ENCODE results near the gene RGS11. TPM values are rescaled to one million over a fixed set of nuclear protein-coding genes. Genes with fewer than 3 reads are reported as not detected.

RGS11 gene
- total and polyA plus RNA-seq, 5 donors from 2014 or later: not detected

DNA sequence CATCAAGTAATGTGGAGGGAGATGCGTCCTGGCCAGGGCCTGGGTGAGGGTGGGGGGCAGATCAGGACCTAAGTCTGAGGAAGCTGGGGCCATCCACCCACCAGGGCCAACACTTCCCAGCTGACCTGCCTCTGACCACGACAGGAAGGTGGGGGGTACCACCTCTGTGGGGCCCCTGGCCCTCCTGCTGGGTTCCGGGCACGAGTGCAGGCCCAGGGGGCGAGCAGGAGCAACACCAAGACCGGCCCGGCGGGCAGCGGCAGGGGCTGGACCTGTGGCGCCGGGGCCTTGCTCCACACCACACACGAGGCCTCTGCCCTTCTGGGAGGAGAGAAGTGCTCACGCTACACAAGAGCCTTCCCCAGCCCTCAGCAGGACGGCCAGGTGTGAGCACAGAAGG lies 20.5 kb upstream of the RGS11 start:
- H3K27me3 Mint-ChIP-seq: no peaks in the 10 kb centered on the region
- no peak for ATAC-seq (ENCODE audit: low read depth in 2 of 2)

GRCh38 chr16:293043-293775 lies 17.5 kb upstream of the RGS11 start:
- Histone ChIP-seq H3K4me3 (ENCODE audit: low read depth, low read length) (no peak overlapping the region), H3K36me3 (ENCODE audit: control insufficient read depth, insufficient read depth, low read length) (peaks cover 30% of the 10 kb centered on the region), H3K4me1 (ENCODE audit: control insufficient read depth, insufficient read depth, low read length, poor library complexity, severe bottlenecking) (no peaks in the 10 kb centered on the region), H3K27me3 (ENCODE audit: control insufficient read depth, insufficient read depth, low read length) (no peaks in the 10 kb centered on the region), H3K27ac (ENCODE audit: insufficient read depth, low read length, poor library complexity, severe bottlenecking) (no peak overlapping the region), H3K9me3 (ENCODE audit: control insufficient read depth in 2 of 2, low read length in 2 of 2) (no peaks in the 10 kb centered on the region)
- DNase-seq: no peak
- H3K27ac Mint-ChIP-seq: no peak overlapping the region
- H3K9me3 Mint-ChIP-seq: peaks cover 0 to 2% (median 0%) of the 10 kb centered on the region in 7 donors
- peaks cover 5% of the 10 kb centered on the region for H3K27me3 Mint-ChIP-seq
- peaks cover 5% of the 10 kb centered on the region for H3K36me3 Mint-ChIP-seq
- no peaks in the 10 kb centered on the region for H3K4me1 Mint-ChIP-seq
- H3K4me3 Mint-ChIP-seq: no peak overlapping the region
- ATAC-seq (ENCODE audit: low read depth in 2 of 2): no peak

More for the DNA sequence above, 20.5 kb upstream of the RGS11 start:
- Histone ChIP-seq H3K9me3 (ENCODE audit: control insufficient read depth in 2 of 2, low read length in 2 of 2) (no peaks in the 10 kb centered on the region), H3K4me3 (ENCODE audit: low read depth, low read length) (no peak overlapping the region), H3K36me3 (ENCODE audit: control insufficient read depth, insufficient read depth, low read length) (peaks cover 21% of the 10 kb centered on the region), H3K27me3 (ENCODE audit: control insufficient read depth, insufficient read depth, low read length) (no peaks in the 10 kb centered on the region), H3K27ac (ENCODE audit: insufficient read depth, low read length, poor library complexity, severe bottlenecking) (no peak overlapping the region), H3K4me1 (ENCODE audit: control insufficient read depth, insufficient read depth, low read length, poor library complexity, severe bottlenecking) (no peaks in the 10 kb centered on the region)
- Mint-ChIP-seq H3K27ac (no peak overlapping the region), H3K4me3 (no peak overlapping the region), H3K36me3 (peaks cover 5% of the 10 kb centered on the region), H3K4me1 (no peaks in the 10 kb centered on the region), H3K9me3 (peaks cover 0 to 2% (median 0%) of the 10 kb centered on the region in 7 donors)
- DNase-seq: no peak

GRCh38 chr16:291539-291938 lies 15.8 kb upstream of the RGS11 start:
- no peaks in the 10 kb centered on the region for H3K27me3 ChIP-seq (ENCODE audit: control insufficient read depth, insufficient read depth, low read length)
- H3K4me1 ChIP-seq (ENCODE audit: control insufficient read depth, insufficient read depth, low read length, poor library complexity, severe bottlenecking): no peaks in the 10 kb centered on the region
- Mint-ChIP-seq H3K4me3 (no peak overlapping the region), H3K36me3 (peaks cover 10% of the 10 kb centered on the region), H3K27ac (no peak overlapping the region), H3K4me1 (no peaks in the 10 kb centered on the region), H3K9me3 (peaks cover 0 to 2% (median 0%) of the 10 kb centered on the region in 7 donors), H3K27me3 (peaks cover 5% of the 10 kb centered on the region)
- DNase-seq: no peak
- H3K36me3 ChIP-seq (ENCODE audit: control insufficient read depth, insufficient read depth, low read length): peaks cover 29% of the 10 kb centered on the region
- no peak overlapping the region for H3K27ac ChIP-seq (ENCODE audit: insufficient read depth, low read length, poor library complexity, severe bottlenecking)
- no peak overlapping the region for H3K4me3 ChIP-seq (ENCODE audit: low read depth, low read length)
- no peaks in the 10 kb centered on the region for H3K9me3 ChIP-seq (ENCODE audit: control insufficient read depth in 2 of 2, low read length in 2 of 2)
- ATAC-seq (ENCODE audit: low read depth in 2 of 2): no peak

DNA sequence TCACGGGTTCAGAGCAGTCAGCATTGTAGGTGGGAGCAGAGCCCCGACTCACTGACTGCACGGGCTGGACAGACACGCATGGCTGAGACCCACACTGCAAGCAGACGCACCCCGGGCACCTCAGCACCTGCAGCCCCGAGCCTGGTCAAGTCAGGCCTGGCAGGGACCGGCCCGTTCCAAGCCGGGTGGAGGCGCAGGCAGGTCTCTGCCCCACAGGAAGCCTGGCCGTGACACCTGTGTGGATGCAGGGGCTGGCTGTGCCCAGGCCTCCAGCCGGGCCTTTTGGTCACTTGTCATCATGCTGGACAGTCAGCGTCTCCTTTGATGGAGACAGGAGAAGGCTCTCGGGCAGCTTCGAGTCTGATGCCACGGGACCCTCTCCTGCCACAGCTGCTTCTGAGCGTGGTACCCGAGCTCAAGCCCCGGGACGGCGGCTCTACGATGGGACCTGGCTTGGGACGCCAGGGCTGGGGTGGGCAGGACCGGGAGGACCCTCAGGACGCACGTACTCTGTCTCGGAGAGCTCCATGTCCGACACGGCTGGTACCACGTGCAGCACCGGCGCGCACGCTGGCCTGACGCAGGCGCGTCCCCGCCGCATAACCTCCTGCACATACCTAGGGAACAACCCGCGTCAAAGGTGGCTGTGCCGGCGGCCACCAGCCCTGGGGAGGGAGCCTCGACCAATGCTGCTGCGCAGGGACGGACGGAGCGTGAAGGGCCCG lies 15.1 kb upstream of the RGS11 start:
- DNase-seq (no peak), ATAC-seq (ENCODE audit: low read depth in 2 of 2) (no peak)
- Histone ChIP-seq H3K9me3 (ENCODE audit: control insufficient read depth in 2 of 2, low read length in 2 of 2) (no peaks in the 10 kb centered on the region), H3K4me3 (ENCODE audit: low read depth, low read length) (no peak overlapping the region), H3K4me1 (ENCODE audit: control insufficient read depth, insufficient read depth, low read length, poor library complexity, severe bottlenecking) (no peaks in the 10 kb centered on the region), H3K36me3 (ENCODE audit: control insufficient read depth, insufficient read depth, low read length) (peaks cover 29% of the 10 kb centered on the region), H3K27ac (ENCODE audit: insufficient read depth, low read length, poor library complexity, severe bottlenecking) (no peak overlapping the region), H3K27me3 (ENCODE audit: control insufficient read depth, insufficient read depth, low read length) (no peaks in the 10 kb centered on the region)
- Mint-ChIP-seq H3K27ac (no peak overlapping the region), H3K4me1 (no peaks in the 10 kb centered on the region), H3K36me3 (peaks cover 14% of the 10 kb centered on the region), H3K27me3 (peaks cover 5% of the 10 kb centered on the region), H3K9me3 (peaks cover 0 to 2% (median 0%) of the 10 kb centered on the region in 7 donors), H3K4me3 (no peak overlapping the region)

- no peak overlapping the region for H3K27ac Mint-ChIP-seq
- DNase-seq (no peak), ATAC-seq (ENCODE audit: low read depth in 2 of 2) (no peak)
- Histone ChIP-seq H3K4me1 (ENCODE audit: control insufficient read depth, insufficient read depth, low read length, poor library complexity, severe bottlenecking) (no peaks in the 10 kb centered on the region), H3K27me3 (ENCODE audit: control insufficient read depth, insufficient read depth, low read length) (no peaks in the 10 kb centered on the region), H3K9me3 (ENCODE audit: control insufficient read depth in 2 of 2, low read length in 2 of 2) (no peaks in the 10 kb centered on the region), H3K4me3 (ENCODE audit: low read depth, low read length) (no peak overlapping the region), H3K27ac (ENCODE audit: insufficient read depth, low read length, poor library complexity, severe bottlenecking) (no peak overlapping the region), H3K36me3 (ENCODE audit: control insufficient read depth, insufficient read depth, low read length) (peaks cover 29% of the 10 kb centered on the region)
- peaks cover 5% of the 10 kb centered on the region for H3K27me3 Mint-ChIP-seq
- no peaks in the 10 kb centered on the region for H3K4me1 Mint-ChIP-seq
- H3K36me3 Mint-ChIP-seq: peaks cover 14% of the 10 kb centered on the region
- H3K9me3 Mint-ChIP-seq: peaks cover 0 to 2% (median 0%) of the 10 kb centered on the region in 7 donors
- H3K4me3 Mint-ChIP-seq: no peak overlapping the region
Measured at GRCh38 chr16:290015-290680, 14.4 kb upstream of the RGS11 start.

GRCh38 chr16:289395-289997 lies 13.8 kb upstream of the RGS11 start:
- Mint-ChIP-seq H3K4me3 (no peak overlapping the region), H3K27me3 (peaks cover 5% of the 10 kb centered on the region), H3K9me3 (peaks cover 0 to 2% (median 0%) of the 10 kb centered on the region in 7 donors), H3K27ac (no peak overlapping the region), H3K36me3 (peaks cover 14% of the 10 kb centered on the region), H3K4me1 (no peaks in the 10 kb centered on the region)
- Histone ChIP-seq H3K36me3 (ENCODE audit: control insufficient read depth, insufficient read depth, low read length) (peaks cover 29% of the 10 kb centered on the region), H3K27me3 (ENCODE audit: control insufficient read depth, insufficient read depth, low read length) (no peaks in the 10 kb centered on the region), H3K9me3 (ENCODE audit: control insufficient read depth in 2 of 2, low read length in 2 of 2) (no peaks in the 10 kb centered on the region), H3K4me1 (ENCODE audit: control insufficient read depth, insufficient read depth, low read length, poor library complexity, severe bottlenecking) (no peaks in the 10 kb centered on the region), H3K27ac (ENCODE audit: insufficient read depth, low read length, poor library complexity, severe bottlenecking) (no peak overlapping the region), H3K4me3 (ENCODE audit: low read depth, low read length) (no peak overlapping the region)
- no peak for DNase-seq
- ATAC-seq (ENCODE audit: low read depth in 2 of 2): no peak

GRCh38 chr16:287981-288920 lies 12.5 kb upstream of the RGS11 start:
- DNase-seq: no peak
- H3K27ac ChIP-seq (ENCODE audit: insufficient read depth, low read length, poor library complexity, severe bottlenecking): no peak overlapping the region
- no peak overlapping the region for H3K4me3 ChIP-seq (ENCODE audit: low read depth, low read length)
- no peaks in the 10 kb centered on the region for H3K9me3 Mint-ChIP-seq
- peaks cover 14% of the 10 kb centered on the region for H3K36me3 Mint-ChIP-seq
- no peaks in the 10 kb centered on the region for H3K4me1 Mint-ChIP-seq
- peaks cover 28% of the 10 kb centered on the region for H3K36me3 ChIP-seq (ENCODE audit: control insufficient read depth, insufficient read depth, low read length)
- H3K9me3 ChIP-seq (ENCODE audit: control insufficient read depth in 2 of 2, low read length in 2 of 2): no peaks in the 10 kb centered on the region
- H3K4me3 Mint-ChIP-seq: no peak overlapping the region
- no peaks in the 10 kb centered on the region for H3K27me3 ChIP-seq (ENCODE audit: control insufficient read depth, insufficient read depth, low read length)
- no peaks in the 10 kb centered on the region for H3K4me1 ChIP-seq (ENCODE audit: control insufficient read depth, insufficient read depth, low read length, poor library complexity, severe bottlenecking)
- H3K27ac Mint-ChIP-seq: no peak overlapping the region
- peaks cover 5% of the 10 kb centered on the region for H3K27me3 Mint-ChIP-seq
- no peak for ATAC-seq (ENCODE audit: low read depth in 2 of 2)
